Endothelial cell of umbilical vein (primary cell): Measurements from ENCODE around the gene PTPRD.

ENCODE experiments used
- JUN ChIP-seq: IDR thresholded peaks from 2 replicates; pipeline ENCODE4 v1.6.1; 2011; ENCODE audit warnings: borderline replicate concordance, low read depth; ENCODE audit not compliant: insufficient read length, insufficient read depth
- POLR2AphosphoS5 ChIP-seq: IDR thresholded peaks from 2 replicates; pipeline ENCODE4 v1.6.1; 2012; ENCODE audit warnings: low read depth, mild to moderate bottlenecking, control low read depth, low read length, moderate library complexity; ENCODE audit not compliant: insufficient read depth
- TF ChIP-seq, protein P1 (sequence below), 2 donors: IDR thresholded peaks; 1 replicate in 1 of 2; 2 replicates in 1 of 2; pipeline ENCODE4 v1.5.1; 2011; ENCODE audit warnings: low read length in 2 of 2, mild to moderate bottlenecking in 2 of 2, moderate library complexity in 2 of 2, control low read depth in 1 of 2, inconsistent platforms in 1 of 2, low read depth in 1 of 2; ENCODE audit not compliant: insufficient read depth in 1 of 2; ENCODE audit errors: extremely low read depth in 1 of 2

GRCh38 chr9:10251490-10251889 lies 361.3 kb downstream of the PTPRD start:
- TF ChIP-seq, protein P1, sequence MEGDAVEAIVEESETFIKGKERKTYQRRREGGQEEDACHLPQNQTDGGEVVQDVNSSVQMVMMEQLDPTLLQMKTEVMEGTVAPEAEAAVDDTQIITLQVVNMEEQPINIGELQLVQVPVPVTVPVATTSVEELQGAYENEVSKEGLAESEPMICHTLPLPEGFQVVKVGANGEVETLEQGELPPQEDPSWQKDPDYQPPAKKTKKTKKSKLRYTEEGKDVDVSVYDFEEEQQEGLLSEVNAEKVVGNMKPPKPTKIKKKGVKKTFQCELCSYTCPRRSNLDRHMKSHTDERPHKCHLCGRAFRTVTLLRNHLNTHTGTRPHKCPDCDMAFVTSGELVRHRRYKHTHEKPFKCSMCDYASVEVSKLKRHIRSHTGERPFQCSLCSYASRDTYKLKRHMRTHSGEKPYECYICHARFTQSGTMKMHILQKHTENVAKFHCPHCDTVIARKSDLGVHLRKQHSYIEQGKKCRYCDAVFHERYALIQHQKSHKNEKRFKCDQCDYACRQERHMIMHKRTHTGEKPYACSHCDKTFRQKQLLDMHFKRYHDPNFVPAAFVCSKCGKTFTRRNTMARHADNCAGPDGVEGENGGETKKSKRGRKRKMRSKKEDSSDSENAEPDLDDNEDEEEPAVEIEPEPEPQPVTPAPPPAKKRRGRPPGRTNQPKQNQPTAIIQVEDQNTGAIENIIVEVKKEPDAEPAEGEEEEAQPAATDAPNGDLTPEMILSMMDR (IDR thresholded peaks at IDR 0.05; ENCODE audit: extremely low read depth in 1 of 2, insufficient read depth in 1 of 2, low read depth in 1 of 2, low read length in 2 of 2), result no peak
- TF ChIP-seq POLR2AphosphoS5, result no peak
- no peak for TF ChIP-seq JUN
